BE2C (cell line): Measurements from ENCODE around the gene IFITM5.
"Not testable (repeated sequence)": the region's sequence is repeated elsewhere in the genome, so short reads cannot be mapped to it uniquely, and the experiment has no call there.

Experiments
- DNase-seq: peaks from one replicate; pipeline ENCODE4 v3.0.0-alpha.2; 2020
- H3K27me3 ChIP-seq: fragments of 250-450 bp; sonication (Bioruptor Pico); 2 replicates; pipeline ENCODE4 v1.5.1; 2020; ENCODE audit warnings: mild to moderate bottlenecking
- H3K36me3 ChIP-seq: fragments of 250-450 bp; sonication (Bioruptor Pico); 2 replicates; pipeline ENCODE4 v1.5.1; 2020; ENCODE audit warnings: mild to moderate bottlenecking
- H3K4me1 ChIP-seq: fragments of 250-450 bp; sonication (Bioruptor Pico); 2 replicates; pipeline ENCODE4 v1.5.1; 2020
- H3K4me3 ChIP-seq: 2 replicates; pipeline ENCODE4 v1.5.1; 2011; ENCODE audit warnings: low read depth, low read length
- H3K9me3 ChIP-seq: fragments of 250-450 bp; sonication (Bioruptor Pico); 2 replicates; pipeline ENCODE4 v1.5.1; 2020
- CTCF ChIP-seq: IDR thresholded peaks from 2 replicates; pipeline ENCODE4 v1.5.1; 2012; ENCODE audit warnings: mild to moderate bottlenecking, low read depth, low read length

The IFITM5 gene

GRCh38 chr11:328012-328411 is 28.7 kb upstream of the IFITM5 start:
- H3K36me3 ChIP-seq = no peaks in the 10 kb centered on the region
- H3K4me3 ChIP-seq = no peak overlapping the region
- H3K27me3 ChIP-seq = no peaks in the 10 kb centered on the region
- no peak for TF ChIP-seq CTCF
- no peaks in the 10 kb centered on the region for H3K9me3 ChIP-seq
- H3K4me1 ChIP-seq = no peaks in the 10 kb centered on the region
- no peak for DNase-seq

GRCh38 chr11:327581-327923 is 28.2 kb upstream of the IFITM5 start:
- TF ChIP-seq CTCF = no peak
- no peaks in the 10 kb centered on the region for H3K27me3 ChIP-seq
- no peaks in the 10 kb centered on the region for H3K9me3 ChIP-seq
- H3K36me3 ChIP-seq = no peaks in the 10 kb centered on the region
- H3K4me1 ChIP-seq = no peaks in the 10 kb centered on the region
- DNase-seq = no peak
- no peak overlapping the region for H3K4me3 ChIP-seq

GRCh38 chr11:326842-327580 is 27.7 kb upstream of the IFITM5 start:
- Histone ChIP-seq H3K9me3 (no peaks in the 10 kb centered on the region), H3K27me3 (no peaks in the 10 kb centered on the region), H3K36me3 (no peaks in the 10 kb centered on the region), H3K4me1 (no peaks in the 10 kb centered on the region), H3K4me3 (no peak overlapping the region)
- TF ChIP-seq CTCF = no peak
- DNase-seq = no peak

DNA sequence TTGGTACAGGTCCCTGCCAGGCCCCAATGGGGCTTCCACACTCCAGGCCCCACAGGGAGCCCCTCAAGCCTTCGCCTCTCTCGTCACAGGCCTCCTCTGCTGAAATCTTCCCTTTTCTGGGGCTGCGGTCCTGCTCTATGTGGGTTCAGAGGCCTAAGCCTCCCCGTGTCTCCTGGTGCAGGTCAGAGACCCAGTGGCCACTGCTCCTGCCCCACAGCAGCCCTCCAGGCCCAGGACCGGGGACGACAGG is 27.2 kb upstream of the IFITM5 start:
- Histone ChIP-seq H3K9me3 (no peaks in the 10 kb centered on the region), H3K36me3 (no peaks in the 10 kb centered on the region), H3K4me3 (no peak overlapping the region), H3K27me3 (no peaks in the 10 kb centered on the region), H3K4me1 (no peaks in the 10 kb centered on the region)
- no peak for DNase-seq
- TF ChIP-seq CTCF = no peak

DNA sequence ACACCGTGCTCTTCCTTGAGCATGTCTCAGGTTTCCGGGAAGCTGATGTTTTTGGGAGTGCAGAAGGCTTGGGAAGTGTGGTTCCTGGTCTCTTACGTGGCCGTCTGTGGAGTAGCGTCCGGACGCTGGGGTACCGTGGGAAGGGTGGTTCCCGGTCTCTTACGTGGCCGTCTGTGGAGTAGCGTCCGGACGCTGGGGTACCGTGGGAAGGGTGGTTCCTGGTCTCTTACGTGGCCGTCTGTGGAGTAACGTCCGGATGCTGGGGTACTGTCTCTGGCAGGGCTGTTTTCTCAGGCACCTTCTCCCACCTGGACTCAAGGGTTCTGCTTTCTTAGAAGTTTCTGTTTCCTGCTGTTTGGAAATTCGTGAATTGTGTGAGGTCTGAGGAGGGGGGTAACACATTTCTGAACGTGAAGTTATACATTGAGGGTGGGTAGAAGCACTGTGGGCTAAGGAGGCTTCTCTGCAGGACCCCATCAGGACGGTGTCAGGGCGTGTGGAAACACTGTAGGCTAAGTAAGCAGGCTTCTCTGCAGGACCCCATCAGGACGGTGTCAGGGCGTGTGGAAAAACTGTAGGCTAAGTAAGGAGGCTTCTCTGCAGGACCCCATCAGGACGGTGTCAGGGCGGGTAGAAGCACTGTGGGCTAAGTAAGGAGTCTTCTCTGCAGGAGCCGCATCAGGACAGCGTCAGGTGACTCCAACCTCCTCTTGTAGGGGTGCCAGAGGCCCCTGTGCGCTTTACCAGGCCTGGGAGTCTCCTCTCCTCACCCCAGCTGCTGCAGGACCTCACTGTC is 26.7 kb upstream of the IFITM5 start:
- Histone ChIP-seq H3K4me1 (no peaks in the 10 kb centered on the region), H3K4me3 (no peak overlapping the region), H3K27me3 (no peaks in the 10 kb centered on the region), H3K36me3 (no peaks in the 10 kb centered on the region), H3K9me3 (no peaks in the 10 kb centered on the region)
- no peak for TF ChIP-seq CTCF
- DNase-seq = no peak

DNA sequence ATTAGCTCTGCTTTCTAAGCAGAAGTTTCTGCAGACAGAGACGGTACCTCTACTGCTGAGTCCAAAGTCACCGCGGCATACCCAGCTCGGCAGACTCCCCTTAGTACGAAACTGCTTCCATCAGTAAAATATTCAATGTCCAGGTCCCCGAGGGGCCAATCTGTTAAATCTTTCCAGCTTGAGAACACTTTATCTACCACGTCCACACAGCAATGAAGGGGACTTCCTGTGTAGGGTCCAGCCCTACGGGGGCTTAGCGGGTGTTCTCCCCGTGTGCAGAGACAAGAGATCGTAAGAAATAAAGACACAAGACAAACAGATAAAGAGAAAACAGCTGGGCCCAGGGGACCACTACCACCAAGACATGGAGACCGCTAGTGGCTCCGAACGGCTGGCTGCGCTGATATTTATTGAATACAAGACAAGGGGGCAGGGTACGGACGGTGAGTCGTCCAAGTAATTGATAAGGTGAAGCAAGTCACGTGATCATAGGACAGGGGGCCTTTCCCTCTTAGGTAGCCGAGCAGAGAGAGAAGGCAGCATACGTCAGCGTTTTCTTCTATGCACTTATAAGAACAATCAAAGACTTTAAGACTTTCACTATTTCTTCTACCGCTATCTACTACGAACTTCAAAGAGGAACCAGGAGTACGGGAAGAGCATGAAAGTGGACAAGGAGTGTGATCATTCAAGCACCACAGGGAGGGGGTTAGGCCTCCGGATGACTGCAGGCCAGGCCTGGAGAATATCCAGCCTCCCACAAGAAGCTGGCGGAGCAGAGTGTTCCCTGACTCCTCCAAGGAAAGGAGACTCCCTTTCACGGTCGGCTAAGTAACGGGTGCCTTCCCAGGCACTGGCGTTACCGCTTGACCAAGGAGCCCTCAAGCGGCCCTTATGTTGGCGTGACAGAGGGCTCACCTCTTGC is 25.5 kb upstream of the IFITM5 start:
- not testable (repeated sequence) for H3K36me3 ChIP-seq, DNase-seq, H3K4me3 ChIP-seq, H3K27me3 ChIP-seq, H3K9me3 ChIP-seq, H3K4me1 ChIP-seq
